Heart left ventricle (tissue), 16 donors: ENCODE data around the gene CC2D2B. TPM values are rescaled to one million over a fixed set of nuclear protein-coding genes. Genes with fewer than 3 reads are reported as not detected.

ENCODE experiments used
- ATAC-seq, 4 donors: fragments of 200-7000 bp; cut with Tn5 transposase; one replicate each; pipeline ENCODE4 v1.9.1; 2020 to 2022; ENCODE audit warnings: moderate library complexity in 4 of 4, mild to moderate bottlenecking in 3 of 4, moderate number of reproducible peaks in 1 of 4
- DNase-seq, 5 donors: peaks; one replicate each; pipeline ENCODE4 v3.0.0-alpha.2; 2020
- H3K27ac ChIP-seq, 12 donors: fragments of 200-600 bp; sonication (generic) in 4 of 12; one replicate each; pipeline versions ENCODE4 v1.5.0 to v1.8.0; 2016 to 2022; ENCODE audit warnings: mild to moderate bottlenecking in 2 of 12
- H3K27me3 ChIP-seq, 9 donors: fragments of 200-600 bp; sonication (generic) in 2 of 9; one replicate each; pipeline versions ENCODE4 v1.5.1 to v1.8.0; 2016 to 2022; ENCODE audit warnings: mild to moderate bottlenecking in 3 of 9
- H3K36me3 ChIP-seq, 9 donors: fragments of 200-600 bp; sonication (generic) in 2 of 9; one replicate each; pipeline versions ENCODE4 v1.5.0 to v1.8.0; 2018 to 2022; ENCODE audit warnings: mild to moderate bottlenecking in 2 of 9
- H3K4me1 ChIP-seq, 12 donors: fragments of 200-600 bp; sonication (generic) in 4 of 12; one replicate each; pipeline versions ENCODE4 v1.5.0 to v1.8.0; 2016 to 2022; ENCODE audit warnings: mild to moderate bottlenecking in 3 of 12
- H3K4me3 ChIP-seq, 12 donors: fragments of 200-600 bp; sonication (generic) in 4 of 12; one replicate each; pipeline versions ENCODE4 v1.5.0 to v1.8.0; 2017 to 2022; ENCODE audit warnings: mild to moderate bottlenecking in 9 of 12, moderate library complexity in 4 of 12
- H3K9me3 ChIP-seq, 12 donors: fragments of 200-600 bp; sonication (generic) in 4 of 12; one replicate each; pipeline versions ENCODE4 v1.5.0 to v1.8.0; 2016 to 2022; ENCODE audit warnings: mild to moderate bottlenecking in 1 of 12
- POLR2A ChIP-seq, 2 donors: fragments of 450-650 bp; IDR thresholded peaks; one replicate each; pipeline ENCODE4 v1.6.1; 2017; ENCODE audit warnings: antibody characterized with exemption in 2 of 2, mild to moderate bottlenecking in 2 of 2, moderate library complexity in 2 of 2
- WGBS, 4 donors: extraction: QIAGEN DNeasy Blood & Tissue Kit in 2 of 4; methylation state at CpG; one replicate each; pipeline versions ENCODE4 v1.1.5 to v1.1.7; 2013 to 2018; 5-methylcytosine and 5-hydroxymethylcytosine counted together
- intact Hi-C, 10 donors: fragments of 100-400 bp; cut with DNase I; formaldehyde crosslinking; loops; one replicate each; pipeline versions ENCODE4 v1.11.1 to v1.14.2; 2022
- polyA plus RNA-seq, 2 donors: library from polyadenylated mRNA; stranded (reverse); fragments of 200-250 nt; gene quantifications; one replicate each; pipeline ENCODE4 v1.2.3, GENCODE V29; 2013
- total RNA-seq, 9 donors: library from RNA; depleted of rRNA in 2 of 9; stranded (reverse); fragments of >200 nt in 2 of 9; fragmentation: NEBNext Ultra II Directional in 3 of 9; extraction: Animal tissue kit (Norgen Biotek cat#: 25700) in 3 of 9; gene quantifications; one replicate each; pipeline versions ENCODE4 v1.1.0 to v1.2.4, GENCODE V29; 2016 to 2023
- TF ChIP-seq, protein P1 (sequence below), 12 donors: fragments of 200-600 bp; sonication (generic) in 4 of 12; IDR thresholded peaks; one replicate each; pipeline versions ENCODE4 v1.5.0 to v1.8.0; 2018 to 2022; ENCODE audit warnings: antibody characterized with exemption in 12 of 12, mild to moderate bottlenecking in 5 of 12
- donor health status: ischemic (EF 13 %, LVEDD 7.1; RV severe dilation, severe dysfunction).
- donor health status: healthy with polysubstance abuse.
- donor health status: DM: no; HTN: yes; CAD: no.
- donor health status: DM: no; HTN: no; CAD: no.
- donor health status: ischemic (EF 25% LVEDD 6.9; RV normal size, moderate dysfunction).
- donor health status: ischemic (EF 25% LVEDD 5.7; RV mildly dilated, moderate dysfunction).
- donor health status: healthy.
- donor health status: DM: yes; HTN: yes; CAD: no.
- donor health status: ischemic (EF 35%, LVEDD 5.7; RV mildly dilated, moderate dysfunction).
- donor health status: nonischemic (EF 11% LVEDD 7.7; RV severe dilation, severe dysfunction).
- donor health status: DM: yes; HTN: yes; CAD: no.
- donor health status: PGD.
- donor health status: ischemic (EF 29% LVEDD 5.4; RV normal size, mild dysfunction).
- donor health status: nonischemic (EF 23%, LVEDD 6.1; RV moderate dilation, normal function).

Gene CC2D2B
- total and polyA plus RNA-seq, 11 donors: 0.15 to 1.5 (median 0.58) TPM

DNA sequence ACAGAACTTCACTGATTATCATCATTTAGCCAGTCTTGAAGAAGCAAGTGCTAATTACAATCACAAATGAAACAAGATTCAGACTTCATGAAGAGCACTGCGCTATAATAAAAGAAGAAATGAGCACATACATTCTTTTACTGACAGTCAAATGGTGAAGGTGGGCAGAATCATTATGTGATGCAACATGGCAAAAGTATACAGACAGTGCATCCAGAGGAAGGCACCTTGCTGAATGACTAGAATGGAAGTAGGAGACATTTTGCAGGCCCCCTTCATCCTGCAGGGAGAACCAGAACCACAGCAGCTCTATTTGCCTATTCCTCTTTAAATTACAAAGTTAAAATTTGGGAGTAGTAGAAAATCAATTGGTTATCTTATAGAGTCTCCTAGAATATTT, 31.0 kb upstream of the CC2D2B start:
- H3K9me3 ChIP-seq: no peaks in the 10 kb centered on the region
- no peaks in the 10 kb centered on the region for H3K27me3 ChIP-seq
- DNase-seq (no peak), ATAC-seq (no peak)
- intact Hi-C loops: no loop called here
- 98 to 100% (median 99%) methylated on average over 1 of the region's 1 CpG for WGBS, 4 donors
- no peak overlapping the region for H3K4me3 ChIP-seq
- TF ChIP-seq, protein P1, sequence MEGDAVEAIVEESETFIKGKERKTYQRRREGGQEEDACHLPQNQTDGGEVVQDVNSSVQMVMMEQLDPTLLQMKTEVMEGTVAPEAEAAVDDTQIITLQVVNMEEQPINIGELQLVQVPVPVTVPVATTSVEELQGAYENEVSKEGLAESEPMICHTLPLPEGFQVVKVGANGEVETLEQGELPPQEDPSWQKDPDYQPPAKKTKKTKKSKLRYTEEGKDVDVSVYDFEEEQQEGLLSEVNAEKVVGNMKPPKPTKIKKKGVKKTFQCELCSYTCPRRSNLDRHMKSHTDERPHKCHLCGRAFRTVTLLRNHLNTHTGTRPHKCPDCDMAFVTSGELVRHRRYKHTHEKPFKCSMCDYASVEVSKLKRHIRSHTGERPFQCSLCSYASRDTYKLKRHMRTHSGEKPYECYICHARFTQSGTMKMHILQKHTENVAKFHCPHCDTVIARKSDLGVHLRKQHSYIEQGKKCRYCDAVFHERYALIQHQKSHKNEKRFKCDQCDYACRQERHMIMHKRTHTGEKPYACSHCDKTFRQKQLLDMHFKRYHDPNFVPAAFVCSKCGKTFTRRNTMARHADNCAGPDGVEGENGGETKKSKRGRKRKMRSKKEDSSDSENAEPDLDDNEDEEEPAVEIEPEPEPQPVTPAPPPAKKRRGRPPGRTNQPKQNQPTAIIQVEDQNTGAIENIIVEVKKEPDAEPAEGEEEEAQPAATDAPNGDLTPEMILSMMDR (IDR thresholded peaks at IDR 0.05): no peak
- no peak for TF ChIP-seq POLR2A (IDR thresholded peaks at IDR 0.05)
- H3K36me3 ChIP-seq: peaks cover 0 to 44% (median 33%) of the 10 kb centered on the region in 9 donors
- no peak overlapping the region for H3K27ac ChIP-seq
- H3K4me1 ChIP-seq: peaks cover 0 to 9% (median 0%) of the 10 kb centered on the region in 12 donors

DNA sequence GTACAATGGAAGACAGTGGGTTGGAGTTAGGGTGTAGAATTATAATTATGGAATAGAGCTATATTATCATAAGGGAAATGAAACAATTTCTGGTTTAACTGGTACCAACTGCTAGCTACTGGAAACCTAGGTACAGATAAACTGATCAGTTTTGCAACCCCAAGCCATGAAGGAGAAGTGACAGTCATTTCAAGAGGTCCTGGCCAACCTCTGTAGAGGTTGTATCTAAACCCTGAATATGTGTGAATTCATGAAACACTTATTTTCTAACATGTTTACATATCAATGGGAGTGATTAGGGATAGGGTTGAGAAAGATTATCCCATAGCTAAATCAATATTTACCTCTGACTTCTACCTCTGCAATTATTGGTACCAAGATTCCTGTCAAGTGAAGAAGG, 29.9 kb upstream of the CC2D2B start:
- ATAC-seq: no peak
- no peak overlapping the region for H3K4me3 ChIP-seq
- TF ChIP-seq POLR2A (IDR thresholded peaks at IDR 0.05): no peak
- TF ChIP-seq, protein P1 (IDR thresholded peaks at IDR 0.05): no peak

DNA sequence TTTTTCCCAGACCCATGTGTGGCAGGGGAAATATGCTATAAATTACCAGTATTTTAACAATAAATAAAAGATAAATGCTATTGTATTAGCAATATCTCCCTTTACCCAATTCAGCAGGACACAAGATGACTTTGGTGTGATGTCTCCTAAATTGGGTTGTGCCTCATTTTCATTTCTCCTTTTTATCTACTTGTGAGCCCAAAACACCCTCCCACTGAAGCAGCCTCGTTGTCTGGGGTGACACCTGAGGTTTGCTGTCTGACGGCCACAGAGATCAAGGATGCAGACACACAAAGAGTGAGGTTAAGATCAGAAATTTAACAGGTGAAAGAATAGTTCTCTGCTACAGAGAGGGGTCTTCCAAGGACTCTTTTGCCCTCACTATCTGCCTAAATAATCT, 27.1 kb upstream of the CC2D2B start:
- Histone ChIP-seq H3K4me1 (peaks cover 0 to 9% (median 0%) of the 10 kb centered on the region in 12 donors), H3K4me3 (no peak overlapping the region), H3K9me3 (peaks cover 0 to 4% (median 0%) of the 10 kb centered on the region in 12 donors), H3K36me3 (peaks cover 0 to 19% (median 7%) of the 10 kb centered on the region in 9 donors), H3K27ac (no peak overlapping the region), H3K27me3 (no peaks in the 10 kb centered on the region)
- ATAC-seq (no peak), DNase-seq (no peak)
- intact Hi-C loops: no loop called here
- WGBS, 4 donors: 77 to 83% (median 82%) methylated on average over 2 of the region's 2 CpGs
- TF ChIP-seq, protein P1 (IDR thresholded peaks at IDR 0.05): no peak
- TF ChIP-seq POLR2A (IDR thresholded peaks at IDR 0.05): no peak

More for the DNA sequence above, 29.9 kb upstream of the CC2D2B start:
- Histone ChIP-seq H3K27me3 (no peaks in the 10 kb centered on the region), H3K36me3 (peaks cover 0 to 35% (median 21%) of the 10 kb centered on the region in 9 donors), H3K9me3 (peaks cover 0 to 4% (median 0%) of the 10 kb centered on the region in 12 donors), H3K4me1 (peaks cover 0 to 9% (median 0%) of the 10 kb centered on the region in 12 donors), H3K27ac (no peak overlapping the region)
- intact Hi-C loops: no loop called here
- no peak for DNase-seq

DNA sequence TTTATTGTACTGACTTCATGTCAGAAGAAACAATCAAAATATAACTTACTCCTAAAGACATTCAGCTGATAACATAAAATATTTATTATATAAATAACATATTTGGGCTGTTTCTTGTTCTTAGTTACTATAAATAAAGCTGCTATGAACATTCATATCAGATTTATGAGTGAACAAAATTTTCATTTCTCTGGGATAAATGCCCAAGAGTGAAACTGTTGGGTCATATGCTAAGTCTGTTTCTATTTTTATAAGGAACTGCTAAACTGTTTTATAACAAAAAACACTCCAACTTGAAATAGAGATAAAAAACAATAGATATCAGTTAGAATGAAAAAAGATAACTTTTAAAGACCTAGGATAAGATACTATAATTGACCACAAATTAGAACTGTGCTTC, 26.5 kb upstream of the CC2D2B start:
- H3K9me3 ChIP-seq: peaks cover 0 to 4% (median 0%) of the 10 kb centered on the region in 12 donors
- DNase-seq: no peak
- no peak overlapping the region for H3K4me3 ChIP-seq
- TF ChIP-seq POLR2A (IDR thresholded peaks at IDR 0.05): no peak
- TF ChIP-seq, protein P1 (IDR thresholded peaks at IDR 0.05): no peak
- intact Hi-C loops: no loop called here
- H3K27ac ChIP-seq: peak overlapping the region in 1 of 12 donors; percentile 9
- ATAC-seq: no peak
- peaks cover 0 to 9% (median 0%) of the 10 kb centered on the region in 12 donors for H3K4me1 ChIP-seq
- peaks cover 0 to 13% (median 2%) of the 10 kb centered on the region in 9 donors for H3K36me3 ChIP-seq
- H3K27me3 ChIP-seq: no peaks in the 10 kb centered on the region
